DOHH2 (cell line): ENCODE measurements around the gene C6orf47.

Experiments used
- H3F3A ChIP-seq: fragments of 200-600 bp; sonication (generic), shearing (Covaris generic); 2 replicates; pipeline ENCODE4 v1.6.0; 2016; ENCODE audit warnings: antibody characterized with exemption, mild to moderate bottlenecking; ENCODE audit not compliant: control insufficient read depth, insufficient read depth
- H3K27ac ChIP-seq: fragments of 200-600 bp; sonication (generic); 2 replicates; pipeline ENCODE4 v1.5.1; 2014; ENCODE audit warnings: low read depth, mild to moderate bottlenecking, low read length, moderate library complexity
- H3K27me3 ChIP-seq: fragments of 200-600 bp; sonication (generic); 2 replicates; pipeline ENCODE4 v1.6.1; 2014; ENCODE audit warnings: mild to moderate bottlenecking, low read length, mixed read lengths; ENCODE audit not compliant: control insufficient read depth
- H3K36me3 ChIP-seq: fragments of 200-600 bp; sonication (generic); 2 replicates; pipeline ENCODE4 v1.6.1; 2014; ENCODE audit warnings: mild to moderate bottlenecking, low read length, moderate library complexity, mixed read lengths; ENCODE audit not compliant: control insufficient read depth
- H3K4me1 ChIP-seq: fragments of 200-600 bp; sonication (generic); 2 replicates; pipeline ENCODE4 v1.6.1; 2014; ENCODE audit warnings: mild to moderate bottlenecking, low read length, mixed read lengths; ENCODE audit not compliant: control insufficient read depth
- H3K4me2 ChIP-seq: fragments of 200-600 bp; sonication (generic); 2 replicates; pipeline ENCODE4 v1.6.0; 2014; ENCODE audit warnings: mild to moderate bottlenecking, low read length, moderate library complexity
- H3K4me3 ChIP-seq: fragments of 200-600 bp; sonication (generic); 2 replicates; pipeline ENCODE4 v1.5.1; 2014; ENCODE audit warnings: mild to moderate bottlenecking, low read length, mixed read lengths
- H3K79me2 ChIP-seq: fragments of 200-600 bp; sonication (generic); 2 replicates; pipeline ENCODE4 v1.6.1; 2014; ENCODE audit warnings: mild to moderate bottlenecking, low read length, mixed read lengths; ENCODE audit not compliant: control insufficient read depth
- H3K9me2 ChIP-seq: fragments of 200-600 bp; sonication (generic); replicated peaks from 2 replicates; pipeline ENCODE4 v1.6.1; 2014; ENCODE audit warnings: mild to moderate bottlenecking, low read length, mixed read lengths; ENCODE audit not compliant: control insufficient read depth
- H3K9me3 ChIP-seq: fragments of 200-600 bp; sonication (generic); 2 replicates; pipeline ENCODE4 v1.6.1; 2014; ENCODE audit warnings: antibody characterized with exemption, low read length, mixed read lengths; ENCODE audit not compliant: control insufficient read depth, insufficient read depth
- H4K20me1 ChIP-seq: fragments of 200-600 bp; sonication (generic); 2 replicates; pipeline ENCODE4 v1.6.0; 2014; ENCODE audit warnings: low read depth, mild to moderate bottlenecking, antibody characterized with exemption, low read length, moderate library complexity; ENCODE audit not compliant: control insufficient read depth, insufficient read depth
- CTCF ChIP-seq: fragments of 200-600 bp; sonication (generic); IDR thresholded peaks from one replicate; pipeline ENCODE4 v1.5.1; 2014; ENCODE audit warnings: antibody characterized with exemption, mild to moderate bottlenecking, low read depth, low read length; ENCODE audit not compliant: poor library complexity, severe bottlenecking
- EZH2phosphoT487 ChIP-seq: fragments of 200-600 bp; sonication (generic); IDR thresholded peaks from 2 replicates; pipeline ENCODE4 v1.6.1; 2017; ENCODE audit warnings: borderline replicate concordance, mild to moderate bottlenecking, antibody characterized with exemption, low read length, moderate library complexity, mixed read lengths

Gene C6orf47

GRCh38 chr6:31657406-31658157, 3.0 kb downstream of the C6orf47 start:
- no peak for TF ChIP-seq CTCF
- TF ChIP-seq EZH2phosphoT487 = no peak
- Histone ChIP-seq H3K36me3 (peaks cover 38% of the 10 kb centered on the region), H3K4me1 (peaks cover 45% of the 10 kb centered on the region), H4K20me1 (no peaks in the 10 kb centered on the region), H3K9me3 (no peaks in the 10 kb centered on the region), H3K4me2 (no peak overlapping the region), H3K9me2 (no peaks in the 10 kb centered on the region), H3F3A (peaks cover 18% of the 10 kb centered on the region), H3K79me2 (peaks cover 55% of the 10 kb centered on the region), H3K27ac (no peak overlapping the region), H3K27me3 (no peaks in the 10 kb centered on the region), H3K4me3 (no peak overlapping the region)

- H3F3A ChIP-seq = peaks cover 10% of the 10 kb centered on the region
- H3K27ac ChIP-seq = no peak within 1 kb of the TSS
- H4K20me1 ChIP-seq = no peaks in the 10 kb centered on the region
- no peak within 1 kb of the TSS for H3K4me2 ChIP-seq
- peaks cover 26% of the 10 kb centered on the region for H3K36me3 ChIP-seq
- H3K4me3 ChIP-seq = no peak within 1 kb of the TSS
- TF ChIP-seq EZH2phosphoT487 (no peak), CTCF (no peak)
- H3K79me2 ChIP-seq = peaks cover 60% of the 10 kb centered on the region
- H3K27me3 ChIP-seq = no peaks in the 10 kb centered on the region
- H3K4me1 ChIP-seq = peaks cover 36% of the 10 kb centered on the region
- no peaks in the 10 kb centered on the region for H3K9me2 ChIP-seq
- H3K9me3 ChIP-seq = no peaks in the 10 kb centered on the region
Observed at GRCh38 chr6:31655349-31656237, 5.0 kb downstream of the C6orf47 start, which contains the start of gene APOM. TSS of gene APOM (plus strand) at chr6:31655894. CDS start at chr6:31655967, 73 bp downstream.

GRCh38 chr6:31654574-31655348, 5.8 kb downstream of the C6orf47 start:
- TF ChIP-seq CTCF = no peak
- no peak for TF ChIP-seq EZH2phosphoT487
- H3K9me2 ChIP-seq = no peaks in the 10 kb centered on the region
- no peak overlapping the region for H3K4me2 ChIP-seq
- peaks cover 10% of the 10 kb centered on the region for H3F3A ChIP-seq
- H3K4me3 ChIP-seq = no peak overlapping the region
- H3K27me3 ChIP-seq = no peaks in the 10 kb centered on the region
- peaks cover 61% of the 10 kb centered on the region for H3K79me2 ChIP-seq
- H3K4me1 ChIP-seq = peaks cover 35% of the 10 kb centered on the region
- peaks cover 27% of the 10 kb centered on the region for H3K36me3 ChIP-seq
- H4K20me1 ChIP-seq = no peaks in the 10 kb centered on the region
- H3K9me3 ChIP-seq = no peaks in the 10 kb centered on the region
- H3K27ac ChIP-seq = no peak overlapping the region
